ENCODE results near the gene SUGP2.

The SUGP2 gene

GRCh38 chr19:18949858-18950257, 83.5 kb downstream of the SUGP2 start:
- H3K4me3 ChIP-seq (ENCODE audit: low read depth in 1 of 5, low read length in 5 of 5), result no peak overlapping the region

DNA sequence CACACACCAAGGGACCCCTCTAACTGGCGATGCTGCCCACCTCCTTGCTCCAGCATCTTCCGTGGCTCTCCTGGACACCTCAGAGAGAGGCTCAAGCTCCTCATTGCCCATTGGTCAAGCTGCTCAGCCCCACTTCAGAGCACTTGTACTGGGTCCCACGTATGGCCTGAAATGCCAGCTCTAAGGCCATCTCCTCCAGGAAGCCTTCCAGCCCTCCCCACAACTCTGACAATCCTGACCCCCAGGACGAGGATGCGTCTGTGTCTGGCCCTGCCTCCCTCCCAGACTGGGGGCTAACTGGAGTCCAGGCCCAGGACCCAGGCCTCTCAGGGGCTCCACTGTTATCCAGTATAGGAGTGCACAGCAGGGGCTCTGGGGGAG, 84.4 kb downstream of the SUGP2 start:
- Histone ChIP-seq H3K27ac (ENCODE audit: low read depth, low read length) (no peak overlapping the region), H3K36me3 (ENCODE audit: control insufficient read depth in 5 of 5, insufficient read depth in 5 of 5, low read length in 5 of 5) (no peaks in the 10 kb centered on the region), H3K4me3 (ENCODE audit: low read depth in 1 of 5, low read length in 5 of 5) (no peak overlapping the region), H3K27me3 (ENCODE audit: control insufficient read depth in 5 of 5, insufficient read depth in 4 of 5, low read length in 5 of 5) (peaks cover 0 to 2% (median 0%) of the 10 kb centered on the region in 5 donors), H3K9ac (ENCODE audit: low read length in 5 of 5) (no peak overlapping the region), H3K9me3 (ENCODE audit: control insufficient read depth in 5 of 5, low read length in 5 of 5) (no peaks in the 10 kb centered on the region), H3K4me1 (ENCODE audit: control insufficient read depth in 5 of 5, insufficient read depth in 5 of 5, low read length in 5 of 5) (peaks cover 0 to 4% (median 0%) of the 10 kb centered on the region in 5 donors)

More at GRCh38 chr19:18949858-18950257, 83.5 kb downstream of the SUGP2 start:
- Histone ChIP-seq H3K36me3 (ENCODE audit: control insufficient read depth in 5 of 5, insufficient read depth in 5 of 5, low read length in 5 of 5) (no peaks in the 10 kb centered on the region), H3K27ac (ENCODE audit: low read depth, low read length) (no peak overlapping the region), H3K9me3 (ENCODE audit: control insufficient read depth in 5 of 5, low read length in 5 of 5) (no peaks in the 10 kb centered on the region), H3K4me1 (ENCODE audit: control insufficient read depth in 5 of 5, insufficient read depth in 5 of 5, low read length in 5 of 5) (peaks cover 0 to 4% (median 0%) of the 10 kb centered on the region in 5 donors), H3K9ac (ENCODE audit: low read length in 5 of 5) (no peak overlapping the region), H3K27me3 (ENCODE audit: control insufficient read depth in 5 of 5, insufficient read depth in 4 of 5, low read length in 5 of 5) (peaks cover 0 to 2% (median 0%) of the 10 kb centered on the region in 5 donors)

GRCh38 chr19:18948075-18948975, 85.0 kb downstream of the SUGP2 start:
- no peak overlapping the region for H3K9ac ChIP-seq (ENCODE audit: low read length in 5 of 5)
- H3K9me3 ChIP-seq (ENCODE audit: control insufficient read depth in 5 of 5, low read length in 5 of 5), result no peaks in the 10 kb centered on the region
- peaks cover 0 to 4% (median 0%) of the 10 kb centered on the region in 5 donors for H3K4me1 ChIP-seq (ENCODE audit: control insufficient read depth in 5 of 5, insufficient read depth in 5 of 5, low read length in 5 of 5)
- no peak overlapping the region for H3K27ac ChIP-seq (ENCODE audit: low read depth, low read length)
- peaks cover 0 to 2% (median 0%) of the 10 kb centered on the region in 5 donors for H3K27me3 ChIP-seq (ENCODE audit: control insufficient read depth in 5 of 5, insufficient read depth in 4 of 5, low read length in 5 of 5)
- H3K4me3 ChIP-seq (ENCODE audit: low read depth in 1 of 5, low read length in 5 of 5), result no peak overlapping the region
- no peaks in the 10 kb centered on the region for H3K36me3 ChIP-seq (ENCODE audit: control insufficient read depth in 5 of 5, insufficient read depth in 5 of 5, low read length in 5 of 5)

GRCh38 chr19:18946918-18947317, 86.4 kb downstream of the SUGP2 start:
- Histone ChIP-seq H3K27me3 (ENCODE audit: control insufficient read depth in 5 of 5, insufficient read depth in 4 of 5, low read length in 5 of 5) (peaks cover 0 to 2% (median 0%) of the 10 kb centered on the region in 5 donors), H3K4me3 (ENCODE audit: low read depth in 1 of 5, low read length in 5 of 5) (no peak overlapping the region), H3K9ac (ENCODE audit: low read length in 5 of 5) (no peak overlapping the region), H3K4me1 (ENCODE audit: control insufficient read depth in 5 of 5, insufficient read depth in 5 of 5, low read length in 5 of 5) (peaks cover 0 to under 1% (median 0%) of the 10 kb centered on the region in 5 donors), H3K9me3 (ENCODE audit: control insufficient read depth in 5 of 5, low read length in 5 of 5) (no peaks in the 10 kb centered on the region), H3K36me3 (ENCODE audit: control insufficient read depth in 5 of 5, insufficient read depth in 5 of 5, low read length in 5 of 5) (no peaks in the 10 kb centered on the region), H3K27ac (ENCODE audit: low read depth, low read length) (no peak overlapping the region)

DNA sequence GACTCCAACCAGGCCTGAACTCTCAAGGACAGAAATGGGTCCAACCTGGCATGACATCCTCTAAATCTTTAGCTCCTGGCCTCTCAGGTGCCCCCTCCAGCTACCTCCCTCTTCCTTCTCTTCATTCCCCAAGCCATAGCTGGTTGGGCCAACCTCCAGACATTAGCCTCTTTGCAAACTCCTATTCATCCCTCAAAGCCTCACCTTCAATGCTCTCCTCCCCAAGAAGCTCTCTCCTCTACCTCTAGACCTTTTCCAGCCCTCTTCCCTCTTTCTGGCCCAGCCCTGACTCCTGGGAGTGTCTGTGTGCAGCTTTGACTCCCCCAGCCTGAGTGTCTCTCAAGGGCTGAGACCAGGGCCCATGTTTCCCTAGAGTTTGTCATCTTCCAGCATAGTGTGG, 87.0 kb downstream of the SUGP2 start:
- Histone ChIP-seq H3K4me3 (ENCODE audit: low read depth in 1 of 5, low read length in 5 of 5) (no peak overlapping the region), H3K9me3 (ENCODE audit: control insufficient read depth in 5 of 5, low read length in 5 of 5) (no peaks in the 10 kb centered on the region), H3K27ac (ENCODE audit: low read depth, low read length) (no peak overlapping the region), H3K4me1 (ENCODE audit: control insufficient read depth in 5 of 5, insufficient read depth in 5 of 5, low read length in 5 of 5) (peaks cover 0 to 6% (median 4%) of the 10 kb centered on the region in 5 donors), H3K9ac (ENCODE audit: low read length in 5 of 5) (no peak overlapping the region), H3K36me3 (ENCODE audit: control insufficient read depth in 5 of 5, insufficient read depth in 5 of 5, low read length in 5 of 5) (no peaks in the 10 kb centered on the region), H3K27me3 (ENCODE audit: control insufficient read depth in 5 of 5, insufficient read depth in 4 of 5, low read length in 5 of 5) (peaks cover 0 to 2% (median 0%) of the 10 kb centered on the region in 5 donors)

- Histone ChIP-seq H3K4me1 (ENCODE audit: control insufficient read depth in 5 of 5, insufficient read depth in 5 of 5, low read length in 5 of 5) (peaks cover 0 to 13% (median 8%) of the 10 kb centered on the region in 5 donors), H3K27ac (ENCODE audit: low read depth, low read length) (no peak overlapping the region), H3K36me3 (ENCODE audit: control insufficient read depth in 5 of 5, insufficient read depth in 5 of 5, low read length in 5 of 5) (no peaks in the 10 kb centered on the region), H3K9me3 (ENCODE audit: control insufficient read depth in 5 of 5, low read length in 5 of 5) (no peaks in the 10 kb centered on the region), H3K9ac (ENCODE audit: low read length in 5 of 5) (no peak overlapping the region), H3K4me3 (ENCODE audit: low read depth in 1 of 5, low read length in 5 of 5) (no peak overlapping the region), H3K27me3 (ENCODE audit: control insufficient read depth in 5 of 5, insufficient read depth in 4 of 5, low read length in 5 of 5) (peaks cover 0 to 2% (median 0%) of the 10 kb centered on the region in 5 donors)
These were observed 88.0 kb downstream of the SUGP2 start for GRCh38 chr19:18945297-18945696.

DNA sequence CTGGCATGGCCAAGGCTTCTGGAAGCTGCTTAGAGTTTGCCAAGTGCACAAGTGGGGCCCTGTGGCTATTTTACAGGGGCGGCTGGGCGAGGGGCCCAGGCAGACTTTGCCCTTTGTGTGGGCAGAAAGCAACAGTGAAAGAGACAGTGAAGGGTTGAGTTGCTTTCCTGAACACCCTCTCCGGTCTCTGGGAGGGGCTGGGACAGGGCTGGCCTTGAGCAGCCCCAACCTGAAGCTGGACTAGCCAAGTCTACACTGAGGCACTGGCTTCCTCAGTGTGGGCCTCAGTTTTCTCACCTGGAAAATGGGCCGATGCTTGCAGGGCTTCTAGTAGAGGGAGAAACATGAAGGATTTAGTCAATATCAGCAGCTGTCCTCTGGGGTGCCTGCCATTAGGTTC, 89.9 kb downstream of the SUGP2 start:
- H3K9me3 ChIP-seq (ENCODE audit: control insufficient read depth in 5 of 5, low read length in 5 of 5), result no peaks in the 10 kb centered on the region
- H3K36me3 ChIP-seq (ENCODE audit: control insufficient read depth in 5 of 5, insufficient read depth in 5 of 5, low read length in 5 of 5), result peaks cover 0 to 3% (median under 1%) of the 10 kb centered on the region in 5 donors
- H3K4me3 ChIP-seq (ENCODE audit: low read depth in 1 of 5, low read length in 5 of 5), result no peak overlapping the region
- no peak overlapping the region for H3K27ac ChIP-seq (ENCODE audit: low read depth, low read length)
- H3K4me1 ChIP-seq (ENCODE audit: control insufficient read depth in 5 of 5, insufficient read depth in 5 of 5, low read length in 5 of 5), result peaks cover 0 to 27% (median 19%) of the 10 kb centered on the region in 5 donors
- no peak overlapping the region for H3K9ac ChIP-seq (ENCODE audit: low read length in 5 of 5)
- no peaks in the 10 kb centered on the region for H3K27me3 ChIP-seq (ENCODE audit: control insufficient read depth in 5 of 5, insufficient read depth in 4 of 5, low read length in 5 of 5)

GRCh38 chr19:18942692-18943091, 90.6 kb downstream of the SUGP2 start:
- no peaks in the 10 kb centered on the region for H3K9me3 ChIP-seq (ENCODE audit: control insufficient read depth in 5 of 5, low read length in 5 of 5)
- no peak overlapping the region for H3K4me3 ChIP-seq (ENCODE audit: low read depth in 1 of 5, low read length in 5 of 5)
- peaks cover 0 to 8% (median 4%) of the 10 kb centered on the region in 5 donors for H3K36me3 ChIP-seq (ENCODE audit: control insufficient read depth in 5 of 5, insufficient read depth in 5 of 5, low read length in 5 of 5)
- peaks cover 0 to 27% (median 19%) of the 10 kb centered on the region in 5 donors for H3K4me1 ChIP-seq (ENCODE audit: control insufficient read depth in 5 of 5, insufficient read depth in 5 of 5, low read length in 5 of 5)
- no peaks in the 10 kb centered on the region for H3K27me3 ChIP-seq (ENCODE audit: control insufficient read depth in 5 of 5, insufficient read depth in 4 of 5, low read length in 5 of 5)
- no peak overlapping the region for H3K9ac ChIP-seq (ENCODE audit: low read length in 5 of 5)
- no peak overlapping the region for H3K27ac ChIP-seq (ENCODE audit: low read depth, low read length)

DNA sequence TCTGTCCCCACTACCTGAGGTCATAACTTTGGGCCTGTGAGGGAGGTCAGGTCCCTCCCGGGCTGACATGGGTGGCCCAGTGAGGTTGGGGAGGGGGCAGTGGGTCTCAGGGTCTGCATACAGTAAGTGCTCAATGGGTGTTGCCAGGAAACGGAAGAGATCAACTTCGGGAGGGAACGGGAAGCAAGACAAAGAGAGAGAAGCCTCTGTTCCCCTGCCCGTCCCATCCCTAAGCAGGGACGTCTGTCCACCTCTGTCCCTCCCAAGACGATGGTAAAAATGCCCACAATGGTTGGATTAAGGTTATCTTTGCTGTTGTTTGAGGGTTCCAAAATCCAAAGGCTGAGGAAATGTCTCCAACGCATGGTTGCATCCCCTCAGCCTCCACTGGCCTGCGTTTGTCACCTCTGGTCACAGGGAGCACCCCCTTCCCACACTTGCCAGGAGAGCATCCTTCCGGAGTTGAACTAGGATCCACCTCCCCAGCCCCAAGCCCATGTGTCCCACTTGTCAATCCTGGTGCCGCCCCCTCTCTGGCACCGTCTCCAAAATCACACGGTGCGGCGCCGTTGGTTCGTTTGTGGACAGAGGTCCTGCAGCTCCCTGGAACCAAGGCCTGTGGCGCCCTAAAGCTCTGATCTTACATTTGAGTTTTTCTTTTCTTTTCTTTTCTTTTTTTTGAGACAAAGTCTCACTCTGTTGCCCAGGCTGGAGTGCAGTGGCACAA, 91.5 kb downstream of the SUGP2 start:
- no peak overlapping the region for H3K27ac ChIP-seq (ENCODE audit: low read depth, low read length)
- peak overlapping the region; percentile 37 to 57 (median 48) for H3K4me3 ChIP-seq (ENCODE audit: low read depth in 1 of 5, low read length in 5 of 5)
- no peaks in the 10 kb centered on the region for H3K9me3 ChIP-seq (ENCODE audit: control insufficient read depth in 5 of 5, low read length in 5 of 5)
- H3K36me3 ChIP-seq (ENCODE audit: control insufficient read depth in 5 of 5, insufficient read depth in 5 of 5, low read length in 5 of 5), result peaks cover 0 to 10% (median 6%) of the 10 kb centered on the region in 5 donors
- H3K4me1 ChIP-seq (ENCODE audit: control insufficient read depth in 5 of 5, insufficient read depth in 5 of 5, low read length in 5 of 5), result peaks cover 0 to 27% (median 19%) of the 10 kb centered on the region in 5 donors
- peak overlapping the region in 1 of 5 donors; percentile 11 for H3K9ac ChIP-seq (ENCODE audit: low read length in 5 of 5)
- H3K27me3 ChIP-seq (ENCODE audit: control insufficient read depth in 5 of 5, insufficient read depth in 4 of 5, low read length in 5 of 5), result no peaks in the 10 kb centered on the region
